ENCODE data around the gene FMNL3. TPM values are rescaled to one million over a fixed set of nuclear protein-coding genes. Genes with fewer than 3 reads are reported as not detected.

The FMNL3 gene
- total RNA-seq, 1 donor from 2014 or later, result 30.4 TPM

- H3K36me3 ChIP-seq, result no peaks in the 10 kb centered on the region
- H3K9me3 ChIP-seq, result no peaks in the 10 kb centered on the region
- TF ChIP-seq CTCF (IDR thresholded peaks at IDR 0.05), result no peak
- peak overlapping the region; percentile 24 to 39 for H3K27ac ChIP-seq
- H3K4me3 ChIP-seq, result no peak overlapping the region
- intact Hi-C loops (cut with DNase I), result no loop called here
- H3K4me1 ChIP-seq, result peaks cover 3 to 18% of the 10 kb centered on the region in 2 donors
- H3K27me3 ChIP-seq, result no peaks in the 10 kb centered on the region
- DNase-seq (ENCODE audit: low spot score in 2 of 2), result no peak
These were observed 3.5 kb downstream of the FMNL3 start for GRCh38 chr12:49703647-49704137.

GRCh38 chr12:49702676-49703215 is 4.5 kb downstream of the FMNL3 start:
- intact Hi-C loops (cut with DNase I), result no loop called here
- no peak overlapping the region for H3K4me3 ChIP-seq
- H3K4me1 ChIP-seq, result peaks cover 8 to 21% of the 10 kb centered on the region in 2 donors
- no peak for DNase-seq (ENCODE audit: low spot score in 2 of 2)
- no peak for TF ChIP-seq CTCF (IDR thresholded peaks at IDR 0.05)
- H3K27ac ChIP-seq, result peak overlapping the region; percentile 24 to 39
- no peaks in the 10 kb centered on the region for H3K36me3 ChIP-seq
- H3K9me3 ChIP-seq, result no peaks in the 10 kb centered on the region
- H3K27me3 ChIP-seq, result no peaks in the 10 kb centered on the region

- DNase-seq (ENCODE audit: low spot score in 2 of 2), result no peak
- no peaks in the 10 kb centered on the region for H3K36me3 ChIP-seq
- no peak overlapping the region for H3K27ac ChIP-seq
- intact Hi-C loops (cut with DNase I), result no loop called here
- TF ChIP-seq CTCF (IDR thresholded peaks at IDR 0.05), result no peak
- H3K4me3 ChIP-seq, result no peak overlapping the region
- peaks cover 8 to 21% of the 10 kb centered on the region in 2 donors for H3K4me1 ChIP-seq
- no peaks in the 10 kb centered on the region for H3K27me3 ChIP-seq
- H3K9me3 ChIP-seq, result no peaks in the 10 kb centered on the region
These were observed 5.2 kb downstream of the FMNL3 start for GRCh38 chr12:49702009-49702408.

- no peaks in the 10 kb centered on the region for H3K36me3 ChIP-seq
- H3K27ac ChIP-seq, result peak overlapping the region; percentile 77 to 86
- H3K4me3 ChIP-seq, result peak overlapping the region in 1 of 2 donors; percentile 48
- H3K9me3 ChIP-seq, result no peaks in the 10 kb centered on the region
- no peak for TF ChIP-seq CTCF (IDR thresholded peaks at IDR 0.05)
- peaks cover 5 to 21% of the 10 kb centered on the region in 2 donors for H3K4me1 ChIP-seq
- H3K27me3 ChIP-seq, result no peaks in the 10 kb centered on the region
- intact Hi-C loops (cut with DNase I), result no loop called here
- DNase-seq (ENCODE audit: low spot score in 2 of 2), result peak; percentile 13 to 78
These were observed 8.3 kb downstream of the FMNL3 start for GRCh38 chr12:49698619-49699545.

- intact Hi-C loops (cut with DNase I), result no loop called here
- Histone ChIP-seq H3K27me3 (no peaks in the 10 kb centered on the region), H3K36me3 (no peaks in the 10 kb centered on the region), H3K27ac (peak overlapping the region; percentile 77 to 86), H3K4me1 (peaks cover 5 to 23% of the 10 kb centered on the region in 2 donors), H3K4me3 (no peak overlapping the region), H3K9me3 (no peaks in the 10 kb centered on the region)
- no peak for TF ChIP-seq CTCF (IDR thresholded peaks at IDR 0.05)
- DNase-seq (ENCODE audit: low spot score in 2 of 2), result no peak
These were observed 9.4 kb downstream of the FMNL3 start for GRCh38 chr12:49697808-49698207.

Measured in ascending aorta (tissue), 2 donors.